BLaER1 treated with 17β-estradiol and CSF1 and Interleukin-3, amounts not matched to agents 10 nM and 100 nM (cell line): ENCODE measurements around the gene LARP1.

ENCODE experiments used
- H3K27ac ChIP-seq, 11 experiments: shearing (Covaris generic); formaldehyde crosslinking; 2 replicates each; pipeline ENCODE4 v1.8.1; 2022
- H3K27me3 ChIP-seq, 11 experiments: shearing (Covaris generic); formaldehyde crosslinking; 2 replicates each; pipeline ENCODE4 v1.8.1; 2022
- H3K36me3 ChIP-seq, 11 experiments: shearing (Covaris generic); formaldehyde crosslinking; 2 replicates each; pipeline ENCODE4 v1.8.1; 2022
- H3K4me1 ChIP-seq, 10 experiments: shearing (Covaris generic); formaldehyde crosslinking; 2 replicates each; pipeline ENCODE4 v1.8.1; 2022
- H3K4me2 ChIP-seq, 11 experiments: shearing (Covaris generic); formaldehyde crosslinking; 2 replicates each; pipeline ENCODE4 v1.8.1; 2022
- H3K4me3 ChIP-seq, 10 experiments: shearing (Covaris generic); formaldehyde crosslinking; 2 replicates each; pipeline ENCODE4 v1.8.1; 2022
- H3K9ac ChIP-seq, 11 experiments: shearing (Covaris generic); formaldehyde crosslinking; 2 replicates each; pipeline ENCODE4 v1.8.1; 2022
- H3K9me3 ChIP-seq, 11 experiments: shearing (Covaris generic); formaldehyde crosslinking; replicated peaks in 1 of 11; 2 replicates each; pipeline ENCODE4 v1.8.1; 2022
- H4K20me1 ChIP-seq, 11 experiments: shearing (Covaris generic); formaldehyde crosslinking; 2 replicates each; pipeline ENCODE4 v1.8.1; 2022
- Cebpa-rat ChIP-seq, 11 experiments: shearing (Covaris generic); IDR thresholded peaks; 2 replicates each; pipeline ENCODE4 v1.8.1; 2022

Gene LARP1

GRCh38 chr5:154788212-154788611 lies 33.0 kb downstream of the LARP1 start:
- TF ChIP-seq Cebpa-rat (IDR thresholded peaks at IDR 0.05), result no peak
- H3K9me3 ChIP-seq, result no peaks in the 10 kb centered on the region
- peak overlapping the region; percentile 57 to 88 (median 80) for H3K4me2 ChIP-seq
- H3K4me1 ChIP-seq, result peaks cover 54 to 57% (median 56%) of the 10 kb centered on the region in 10 experiments
- H3K27ac ChIP-seq, result peak overlapping the region in 9 of 11 experiments; percentile 6 to 61 (median 46); a peak in 13 of 22 replicates
- peak overlapping the region in 1 of 10 experiments; percentile 2; a peak in 1 of 20 replicates for H3K4me3 ChIP-seq
- peak overlapping the region in 8 of 11 experiments; percentile 0 to 46 (median 22); a peak in 7 of 22 replicates for H3K9ac ChIP-seq
- H3K36me3 ChIP-seq, result peaks cover 36 to 59% (median 40%) of the 10 kb centered on the region in 11 experiments
- H3K27me3 ChIP-seq, result no peaks in the 10 kb centered on the region
- peaks cover 99 to 100% (median 100%) of the 10 kb centered on the region in 11 experiments for H4K20me1 ChIP-seq

GRCh38 chr5:154791535-154791934 lies 36.4 kb downstream of the LARP1 start:
- Histone ChIP-seq H3K9ac (no peak overlapping the region), H3K27me3 (no peaks in the 10 kb centered on the region), H3K4me1 (peaks cover 20 to 24% (median 23%) of the 10 kb centered on the region in 10 experiments), H3K9me3 (no peaks in the 10 kb centered on the region), H3K27ac (no peak overlapping the region), H4K20me1 (peaks cover 85 to 95% (median 94%) of the 10 kb centered on the region in 11 experiments), H3K36me3 (peaks cover 65 to 82% (median 67%) of the 10 kb centered on the region in 11 experiments), H3K4me3 (no peak overlapping the region), H3K4me2 (no peak overlapping the region)
- no peak for TF ChIP-seq Cebpa-rat (IDR thresholded peaks at IDR 0.05)

- H3K4me1 ChIP-seq, result peaks cover 0 to under 1% (median under 1%) of the 10 kb centered on the region in 10 experiments; a peak in 7 of 20 replicates
- no peaks in the 10 kb centered on the region for H3K9me3 ChIP-seq
- H3K27ac ChIP-seq, result no peak overlapping the region
- peaks cover 68 to 95% (median 89%) of the 10 kb centered on the region in 11 experiments for H4K20me1 ChIP-seq
- no peak for TF ChIP-seq Cebpa-rat (IDR thresholded peaks at IDR 0.05)
- no peak overlapping the region for H3K4me2 ChIP-seq
- no peaks in the 10 kb centered on the region for H3K27me3 ChIP-seq
- H3K9ac ChIP-seq, result no peak overlapping the region
- peaks cover 88 to 93% (median 90%) of the 10 kb centered on the region in 11 experiments for H3K36me3 ChIP-seq
- H3K4me3 ChIP-seq, result no peak overlapping the region
These were observed 38.7 kb downstream of the LARP1 start for GRCh38 chr5:154793599-154794524.

- Histone ChIP-seq H4K20me1 (peaks cover 68 to 95% (median 89%) of the 10 kb centered on the region in 11 experiments), H3K4me3 (no peak overlapping the region), H3K9me3 (no peaks in the 10 kb centered on the region), H3K4me2 (no peak overlapping the region), H3K4me1 (peaks cover 0 to 5% (median 1%) of the 10 kb centered on the region in 10 experiments; a peak in 7 of 20 replicates), H3K36me3 (peaks cover 94 to 96% (median 96%) of the 10 kb centered on the region in 11 experiments), H3K27ac (no peak overlapping the region), H3K9ac (no peak overlapping the region), H3K27me3 (no peaks in the 10 kb centered on the region)
- TF ChIP-seq Cebpa-rat (IDR thresholded peaks at IDR 0.05), result no peak
These were observed 39.5 kb downstream of the LARP1 start for GRCh38 chr5:154794525-154795234.

DNA sequence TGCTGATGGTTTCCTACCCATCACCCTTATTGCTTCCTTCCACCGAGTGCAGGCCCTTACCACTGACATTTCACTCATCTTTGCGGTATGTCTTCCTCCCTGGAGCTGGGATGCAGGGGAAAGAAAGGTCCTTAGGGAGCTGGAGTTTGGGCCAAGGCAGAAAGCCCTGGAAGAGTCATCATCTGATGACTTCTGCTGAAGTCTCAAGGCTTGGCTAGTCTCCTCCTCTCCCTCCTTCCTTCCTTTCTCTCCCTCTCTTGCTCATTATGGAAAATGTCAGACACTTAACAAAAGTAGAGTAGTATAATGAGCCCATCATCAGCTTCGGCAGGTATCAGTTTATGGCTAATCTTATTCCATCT lies 40.0 kb downstream of the LARP1 start:
- no peaks in the 10 kb centered on the region for H3K27me3 ChIP-seq
- H3K27ac ChIP-seq, result no peak overlapping the region
- TF ChIP-seq Cebpa-rat (IDR thresholded peaks at IDR 0.05), result no peak
- H3K9me3 ChIP-seq, result no peaks in the 10 kb centered on the region
- H3K36me3 ChIP-seq, result peaks cover 94 to 96% (median 96%) of the 10 kb centered on the region in 11 experiments
- H4K20me1 ChIP-seq, result peaks cover 68 to 95% (median 89%) of the 10 kb centered on the region in 11 experiments
- H3K4me2 ChIP-seq, result no peak overlapping the region
- H3K9ac ChIP-seq, result no peak overlapping the region
- no peak overlapping the region for H3K4me3 ChIP-seq
- peaks cover 0 to 11% (median 4%) of the 10 kb centered on the region in 10 experiments; a peak in 7 of 20 replicates for H3K4me1 ChIP-seq

- H3K4me2 ChIP-seq, result no peak overlapping the region
- no peak overlapping the region for H3K27ac ChIP-seq
- peaks cover 52 to 95% (median 86%) of the 10 kb centered on the region in 11 experiments; a peak in 21 of 22 replicates for H4K20me1 ChIP-seq
- peaks cover 95 to 96% (median 96%) of the 10 kb centered on the region in 11 experiments for H3K36me3 ChIP-seq
- H3K27me3 ChIP-seq, result no peaks in the 10 kb centered on the region; a peak in 1 of 22 replicates
- H3K9me3 ChIP-seq, result no peaks in the 10 kb centered on the region
- TF ChIP-seq Cebpa-rat (IDR thresholded peaks at IDR 0.05), result no peak
- H3K4me3 ChIP-seq, result no peak overlapping the region
- peaks cover 0 to 17% (median 4%) of the 10 kb centered on the region in 10 experiments; a peak in 7 of 20 replicates for H3K4me1 ChIP-seq
- H3K9ac ChIP-seq, result no peak overlapping the region
These were observed 42.6 kb downstream of the LARP1 start for GRCh38 chr5:154797762-154798161.

DNA sequence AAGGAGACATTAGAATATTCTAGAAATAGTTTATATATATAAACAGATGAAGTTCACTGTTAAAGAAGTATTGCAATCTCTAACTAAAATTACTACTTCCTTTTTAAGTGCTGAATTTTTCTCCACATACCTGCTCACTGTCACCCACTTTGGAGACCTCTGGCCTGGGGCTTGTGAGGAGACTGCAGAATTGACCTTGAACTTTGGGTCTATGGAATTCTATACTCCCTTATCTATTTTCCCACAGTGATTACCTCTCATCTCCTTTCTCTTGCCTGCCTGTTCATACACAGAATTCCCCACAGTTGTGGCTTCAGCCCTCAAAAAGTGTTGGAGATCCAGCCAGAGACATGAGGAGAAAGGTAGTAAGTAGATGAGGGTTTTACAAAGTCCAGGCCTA lies 45.4 kb downstream of the LARP1 start:
- H4K20me1 ChIP-seq, result peaks cover 52 to 96% (median 77%) of the 10 kb centered on the region in 11 experiments; a peak in 20 of 22 replicates
- peaks cover 0 to 17% (median 4%) of the 10 kb centered on the region in 10 experiments; a peak in 7 of 20 replicates for H3K4me1 ChIP-seq
- no peaks in the 10 kb centered on the region; a peak in 1 of 22 replicates for H3K27me3 ChIP-seq
- no peak overlapping the region for H3K4me3 ChIP-seq
- H3K9ac ChIP-seq, result no peak overlapping the region
- no peak for TF ChIP-seq Cebpa-rat (IDR thresholded peaks at IDR 0.05)
- H3K4me2 ChIP-seq, result no peak overlapping the region; a peak in 1 of 22 replicates
- peaks cover 96% of the 10 kb centered on the region in 11 experiments for H3K36me3 ChIP-seq
- H3K27ac ChIP-seq, result no peak overlapping the region
- H3K9me3 ChIP-seq, result no peaks in the 10 kb centered on the region

- no peak overlapping the region for H3K9ac ChIP-seq
- no peak overlapping the region for H3K27ac ChIP-seq
- H3K4me3 ChIP-seq, result no peak overlapping the region
- peaks cover 100% of the 10 kb centered on the region in 11 experiments for H3K36me3 ChIP-seq
- H3K27me3 ChIP-seq, result no peaks in the 10 kb centered on the region; a peak in 1 of 22 replicates
- no peaks in the 10 kb centered on the region for H3K9me3 ChIP-seq
- peaks cover 57 to 100% (median 80%) of the 10 kb centered on the region in 11 experiments; a peak in 20 of 22 replicates for H4K20me1 ChIP-seq
- H3K4me2 ChIP-seq, result no peak overlapping the region
- no peak for TF ChIP-seq Cebpa-rat (IDR thresholded peaks at IDR 0.05)
- H3K4me1 ChIP-seq, result peaks cover 0 to 17% (median 4%) of the 10 kb centered on the region in 10 experiments; a peak in 7 of 20 replicates
These were observed 45.9 kb downstream of the LARP1 start for GRCh38 chr5:154801083-154801482.
